Neural progenitor cell (in vitro differentiated cells): ENCODE measurements around the gene TNIK. TPM values are rescaled to one million over a fixed set of nuclear protein-coding genes. Genes with fewer than 3 reads are reported as not detected.

ENCODE experiments used
- DNase-seq: peaks from one replicate; pipeline ENCODE4 v3.0.0-alpha.2; 2016; ENCODE audit warnings: low spot score
- H2AFZ ChIP-seq: fragments of 200-600 bp; sonication (generic); replicated peaks from 2 replicates; pipeline ENCODE4 v1.6.1; 2016; ENCODE audit warnings: antibody characterized with exemption
- H3F3A ChIP-seq: fragments of 200-600 bp; sonication (generic); 2 replicates; pipeline ENCODE4 v1.6.1; 2016; ENCODE audit warnings: antibody characterized with exemption, low read depth
- H3K27ac ChIP-seq: fragments of 200-600 bp; sonication (generic); 2 replicates; pipeline ENCODE4 v1.5.1; 2016; ENCODE audit warnings: mild to moderate bottlenecking
- H3K27me3 ChIP-seq: fragments of 200-600 bp; sonication (generic); 2 replicates; pipeline ENCODE4 v1.6.1; 2016; ENCODE audit warnings: mild to moderate bottlenecking, moderate library complexity
- H3K36me3 ChIP-seq: fragments of 200-600 bp; sonication (generic); 2 replicates; pipeline ENCODE4 v1.5.1; 2016
- H3K4me1 ChIP-seq: fragments of 200-600 bp; sonication (generic); 2 replicates; pipeline ENCODE4 v1.6.1; 2016; ENCODE audit warnings: mixed run types
- H3K4me2 ChIP-seq: fragments of 200-600 bp; sonication (generic); 2 replicates; pipeline ENCODE4 v1.6.1; 2016
- H3K4me3 ChIP-seq: fragments of 200-600 bp; sonication (generic); 2 replicates; pipeline ENCODE4 v1.5.1; 2016
- H3K79me2 ChIP-seq: fragments of 200-600 bp; sonication (generic); 2 replicates; pipeline ENCODE4 v1.6.1; 2016; ENCODE audit warnings: low read depth
- H3K9ac ChIP-seq: fragments of 200-600 bp; sonication (generic); 2 replicates; pipeline ENCODE4 v1.6.1; 2016
- H3K9me3 ChIP-seq: fragments of 200-600 bp; sonication (generic); 2 replicates; pipeline ENCODE4 v1.5.1; 2016; ENCODE audit warnings: low read depth
- H4K20me1 ChIP-seq: fragments of 200-600 bp; sonication (generic); 2 replicates; pipeline ENCODE4 v1.6.1; 2016; ENCODE audit warnings: low read depth
- H3K27ac Mint-ChIP-seq: 3 replicates; pipeline ENCODE4 v1.8.0; 2021; ENCODE audit warnings: mixed read lengths
- H3K27me3 Mint-ChIP-seq: 2 replicates; pipeline ENCODE4 v1.8.0; 2022; ENCODE audit warnings: low read depth, mild to moderate bottlenecking, inconsistent platforms, moderate library complexity, mixed read lengths; ENCODE audit not compliant: insufficient read depth
- H3K36me3 Mint-ChIP-seq: 3 replicates; pipeline ENCODE4 v1.8.0; 2021; ENCODE audit warnings: mixed read lengths
- H3K4me1 Mint-ChIP-seq: 3 replicates; pipeline ENCODE4 v1.8.0; 2021; ENCODE audit warnings: mixed read lengths
- H3K4me3 Mint-ChIP-seq: 3 replicates; pipeline ENCODE4 v1.8.0; 2021; ENCODE audit warnings: mild to moderate bottlenecking, moderate library complexity, mixed read lengths
- H3K9me3 Mint-ChIP-seq: 3 replicates; pipeline ENCODE4 v1.8.0; 2020; ENCODE audit warnings: mixed read lengths
- EZH2 ChIP-seq: fragments of 200-600 bp; sonication (generic); IDR thresholded peaks from 2 replicates; pipeline ENCODE4 v1.6.1; 2017; ENCODE audit warnings: antibody characterized with exemption, mild to moderate bottlenecking, moderate library complexity
- EZH2phosphoT487 ChIP-seq: fragments of 200-600 bp; sonication (generic); IDR thresholded peaks from 2 replicates; pipeline ENCODE4 v1.6.1; 2017; ENCODE audit warnings: antibody characterized with exemption
- total RNA-seq: library from RNA; depleted of rRNA; stranded (reverse); fragments of >200 nt; gene quantifications from 2 replicates; pipeline ENCODE4 v1.2.3, GENCODE V29; 2015; ENCODE audit warnings: low replicate concordance
- TF ChIP-seq, protein P1 (sequence below): fragments of 200-600 bp; sonication (generic); IDR thresholded peaks from 2 replicates; pipeline ENCODE4 v1.5.1; 2017; ENCODE audit warnings: antibody characterized with exemption, mild to moderate bottlenecking

TNIK gene
- total RNA-seq, 1 donor from 2014 or later: 3.0 TPM

DNA sequence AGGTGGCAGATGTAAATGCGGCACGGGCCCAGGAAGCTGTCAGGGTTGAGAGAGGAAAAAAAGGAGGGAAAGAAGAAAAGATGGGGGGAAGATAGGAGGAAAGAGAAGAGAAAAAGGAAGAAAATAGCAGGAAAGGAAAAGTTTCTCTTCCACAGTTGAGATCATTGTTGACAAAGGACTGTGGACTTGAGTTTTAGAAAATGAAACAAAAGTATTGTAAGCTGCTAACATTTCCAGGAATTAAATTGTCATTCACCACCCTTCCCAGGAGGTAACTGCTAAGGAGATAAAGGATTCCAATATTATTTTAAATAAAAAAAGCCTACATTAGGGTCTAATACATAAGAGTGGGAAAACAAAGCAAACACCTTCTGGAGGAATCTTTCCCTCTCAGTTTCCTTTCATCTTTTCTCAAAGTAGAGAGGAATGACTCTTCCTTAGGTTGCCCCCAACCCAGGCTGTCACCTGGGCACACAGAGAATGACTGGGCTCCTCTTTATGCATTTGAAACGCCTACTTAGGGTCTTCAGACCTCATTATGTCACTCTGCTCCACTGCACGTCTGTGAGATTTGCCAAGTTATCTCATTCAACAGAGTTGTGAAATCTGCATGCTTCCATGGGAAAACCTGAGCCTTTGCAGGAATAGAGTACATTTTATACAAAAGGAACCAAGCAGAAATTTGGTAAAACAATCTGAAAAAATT lies 194.0 kb downstream of the TNIK start:
- H4K20me1 ChIP-seq: no peaks in the 10 kb centered on the region
- no peak overlapping the region for H3K4me3 ChIP-seq
- H3K27ac Mint-ChIP-seq: peak overlapping the region; percentile 76
- no peaks in the 10 kb centered on the region for H3K36me3 ChIP-seq
- H3K27me3 ChIP-seq: no peaks in the 10 kb centered on the region
- no peaks in the 10 kb centered on the region for H3F3A ChIP-seq
- peak overlapping the region; percentile 45 for H2AFZ ChIP-seq
- peaks cover 22% of the 10 kb centered on the region for H3K4me1 Mint-ChIP-seq
- H3K27ac ChIP-seq: no peak overlapping the region
- no peaks in the 10 kb centered on the region for H3K36me3 Mint-ChIP-seq
- H3K4me3 Mint-ChIP-seq: no peak overlapping the region
- H3K4me2 ChIP-seq: peak overlapping the region; percentile 12
- no peak for DNase-seq
- peaks cover 17% of the 10 kb centered on the region for H3K4me1 ChIP-seq
- H3K27me3 Mint-ChIP-seq: no peaks in the 10 kb centered on the region
- no peaks in the 10 kb centered on the region for H3K79me2 ChIP-seq
- no peaks in the 10 kb centered on the region for H3K9me3 Mint-ChIP-seq
- TF ChIP-seq EZH2 (no peak), EZH2phosphoT487 (no peak)
- TF ChIP-seq, protein P1, sequence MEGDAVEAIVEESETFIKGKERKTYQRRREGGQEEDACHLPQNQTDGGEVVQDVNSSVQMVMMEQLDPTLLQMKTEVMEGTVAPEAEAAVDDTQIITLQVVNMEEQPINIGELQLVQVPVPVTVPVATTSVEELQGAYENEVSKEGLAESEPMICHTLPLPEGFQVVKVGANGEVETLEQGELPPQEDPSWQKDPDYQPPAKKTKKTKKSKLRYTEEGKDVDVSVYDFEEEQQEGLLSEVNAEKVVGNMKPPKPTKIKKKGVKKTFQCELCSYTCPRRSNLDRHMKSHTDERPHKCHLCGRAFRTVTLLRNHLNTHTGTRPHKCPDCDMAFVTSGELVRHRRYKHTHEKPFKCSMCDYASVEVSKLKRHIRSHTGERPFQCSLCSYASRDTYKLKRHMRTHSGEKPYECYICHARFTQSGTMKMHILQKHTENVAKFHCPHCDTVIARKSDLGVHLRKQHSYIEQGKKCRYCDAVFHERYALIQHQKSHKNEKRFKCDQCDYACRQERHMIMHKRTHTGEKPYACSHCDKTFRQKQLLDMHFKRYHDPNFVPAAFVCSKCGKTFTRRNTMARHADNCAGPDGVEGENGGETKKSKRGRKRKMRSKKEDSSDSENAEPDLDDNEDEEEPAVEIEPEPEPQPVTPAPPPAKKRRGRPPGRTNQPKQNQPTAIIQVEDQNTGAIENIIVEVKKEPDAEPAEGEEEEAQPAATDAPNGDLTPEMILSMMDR: no peak
- H3K9ac ChIP-seq: no peak overlapping the region
- H3K9me3 ChIP-seq: no peaks in the 10 kb centered on the region

DNA sequence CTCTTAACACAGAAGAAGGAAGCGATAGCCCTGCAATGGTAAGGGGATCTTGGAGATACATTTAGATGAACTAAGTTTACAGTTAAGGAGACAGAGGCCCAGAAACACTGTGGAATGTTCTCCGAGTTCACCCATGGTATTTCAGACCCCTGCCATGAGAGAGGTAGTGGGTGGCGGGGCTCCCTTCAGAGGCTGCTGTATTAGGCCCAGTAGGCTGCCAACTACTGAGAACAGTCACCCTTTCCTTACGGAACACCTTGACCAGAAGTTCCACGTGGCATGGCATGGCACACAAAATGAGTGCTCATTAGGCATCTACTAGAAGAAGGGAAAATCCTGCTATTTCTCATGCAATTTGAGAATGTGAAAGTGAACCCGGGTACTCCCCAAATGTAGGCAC lies 195.4 kb downstream of the TNIK start:
- no peaks in the 10 kb centered on the region for H3K27me3 ChIP-seq
- H3K4me3 ChIP-seq: no peak overlapping the region
- no peaks in the 10 kb centered on the region for H3K27me3 Mint-ChIP-seq
- no peaks in the 10 kb centered on the region for H3F3A ChIP-seq
- H2AFZ ChIP-seq: no peak overlapping the region
- H4K20me1 ChIP-seq: no peaks in the 10 kb centered on the region
- no peak for TF ChIP-seq EZH2
- TF ChIP-seq, protein P1: no peak
- no peak for TF ChIP-seq EZH2phosphoT487
- H3K27ac ChIP-seq: no peak overlapping the region
- H3K9me3 Mint-ChIP-seq: no peaks in the 10 kb centered on the region
- H3K36me3 Mint-ChIP-seq: no peaks in the 10 kb centered on the region
- DNase-seq: no peak
- no peaks in the 10 kb centered on the region for H3K36me3 ChIP-seq
- H3K4me1 ChIP-seq: peaks cover 17% of the 10 kb centered on the region
- H3K9ac ChIP-seq: no peak overlapping the region
- H3K79me2 ChIP-seq: no peaks in the 10 kb centered on the region
- H3K27ac Mint-ChIP-seq: no peak overlapping the region
- no peak overlapping the region for H3K4me2 ChIP-seq
- no peaks in the 10 kb centered on the region for H3K9me3 ChIP-seq
- H3K4me3 Mint-ChIP-seq: no peak overlapping the region
- peaks cover 22% of the 10 kb centered on the region for H3K4me1 Mint-ChIP-seq

DNA sequence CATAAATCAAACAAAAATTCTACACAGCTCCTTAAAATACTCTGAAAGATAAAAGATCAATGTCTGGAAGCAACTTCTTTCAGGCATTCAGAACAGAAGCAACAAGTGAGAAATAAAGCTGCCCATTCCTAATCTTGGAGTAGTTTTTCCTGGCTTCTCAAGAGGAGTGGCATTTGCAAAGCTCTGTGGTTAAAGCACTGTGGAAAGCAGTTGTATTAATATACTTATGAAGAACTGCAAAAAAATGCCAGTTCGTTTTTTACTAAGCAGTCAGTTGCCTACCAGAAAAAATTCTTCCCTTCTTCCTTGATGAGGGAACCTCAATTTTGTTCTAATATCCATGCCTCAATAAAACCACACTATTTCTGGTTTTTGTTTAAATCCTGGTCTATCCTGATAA lies 197.8 kb downstream of the TNIK start:
- Histone ChIP-seq H3K4me3 (no peak overlapping the region), H3K4me1 (peaks cover 17% of the 10 kb centered on the region), H4K20me1 (no peaks in the 10 kb centered on the region), H3K4me2 (no peak overlapping the region), H2AFZ (no peak overlapping the region), H3K9ac (no peak overlapping the region), H3K27me3 (no peaks in the 10 kb centered on the region), H3K79me2 (no peaks in the 10 kb centered on the region), H3F3A (no peaks in the 10 kb centered on the region), H3K27ac (no peak overlapping the region), H3K36me3 (no peaks in the 10 kb centered on the region), H3K9me3 (no peaks in the 10 kb centered on the region)
- H3K36me3 Mint-ChIP-seq: no peaks in the 10 kb centered on the region
- no peak overlapping the region for H3K27ac Mint-ChIP-seq
- H3K4me1 Mint-ChIP-seq: peaks cover 25% of the 10 kb centered on the region
- TF ChIP-seq EZH2 (no peak), EZH2phosphoT487 (no peak)
- TF ChIP-seq, protein P1: no peak
- DNase-seq: no peak
- no peaks in the 10 kb centered on the region for H3K9me3 Mint-ChIP-seq
- H3K4me3 Mint-ChIP-seq: no peak overlapping the region
- no peaks in the 10 kb centered on the region for H3K27me3 Mint-ChIP-seq
